BE2C (cell line): ENCODE data around the gene CDKN3.

Source experiments
- DNase-seq: peaks from one replicate; pipeline ENCODE4 v3.0.0-alpha.2; 2020
- H3K27me3 ChIP-seq: fragments of 250-450 bp; sonication (Bioruptor Pico); 2 replicates; pipeline ENCODE4 v1.5.1; 2020; ENCODE audit warnings: mild to moderate bottlenecking
- H3K36me3 ChIP-seq: fragments of 250-450 bp; sonication (Bioruptor Pico); 2 replicates; pipeline ENCODE4 v1.5.1; 2020; ENCODE audit warnings: mild to moderate bottlenecking
- H3K4me1 ChIP-seq: fragments of 250-450 bp; sonication (Bioruptor Pico); 2 replicates; pipeline ENCODE4 v1.5.1; 2020
- H3K4me3 ChIP-seq: 2 replicates; pipeline ENCODE4 v1.5.1; 2011; ENCODE audit warnings: low read depth, low read length
- H3K9me3 ChIP-seq: fragments of 250-450 bp; sonication (Bioruptor Pico); 2 replicates; pipeline ENCODE4 v1.5.1; 2020
- TF ChIP-seq, protein P1 (sequence below): IDR thresholded peaks from 2 replicates; pipeline ENCODE4 v1.5.1; 2012; ENCODE audit warnings: mild to moderate bottlenecking, low read depth, low read length

CDKN3 gene

DNA sequence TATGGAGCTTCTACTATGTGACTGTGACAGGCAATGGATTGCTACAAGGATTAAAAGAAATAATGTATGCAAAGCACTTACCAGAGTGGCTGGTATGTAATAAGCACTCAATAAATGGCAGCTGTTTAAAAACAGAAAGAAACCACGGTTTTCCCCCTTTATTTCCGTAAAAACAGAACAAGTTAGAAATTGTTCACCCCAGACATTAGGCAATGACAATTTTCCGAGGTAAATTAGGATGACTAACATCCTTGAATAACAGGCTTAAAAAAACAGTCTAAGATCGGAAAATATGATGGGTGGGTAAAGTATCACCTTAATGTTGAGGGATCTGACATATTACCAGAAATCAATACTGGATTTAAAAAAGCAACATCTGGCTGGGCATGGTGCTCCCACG is 65.2 kb downstream of the CDKN3 start:
- H3K9me3 ChIP-seq, result no peaks in the 10 kb centered on the region; the same call in 1 of the 2 replicates
- no peaks in the 10 kb centered on the region for H3K36me3 ChIP-seq
- no peak overlapping the region for H3K4me3 ChIP-seq
- TF ChIP-seq, protein P1, sequence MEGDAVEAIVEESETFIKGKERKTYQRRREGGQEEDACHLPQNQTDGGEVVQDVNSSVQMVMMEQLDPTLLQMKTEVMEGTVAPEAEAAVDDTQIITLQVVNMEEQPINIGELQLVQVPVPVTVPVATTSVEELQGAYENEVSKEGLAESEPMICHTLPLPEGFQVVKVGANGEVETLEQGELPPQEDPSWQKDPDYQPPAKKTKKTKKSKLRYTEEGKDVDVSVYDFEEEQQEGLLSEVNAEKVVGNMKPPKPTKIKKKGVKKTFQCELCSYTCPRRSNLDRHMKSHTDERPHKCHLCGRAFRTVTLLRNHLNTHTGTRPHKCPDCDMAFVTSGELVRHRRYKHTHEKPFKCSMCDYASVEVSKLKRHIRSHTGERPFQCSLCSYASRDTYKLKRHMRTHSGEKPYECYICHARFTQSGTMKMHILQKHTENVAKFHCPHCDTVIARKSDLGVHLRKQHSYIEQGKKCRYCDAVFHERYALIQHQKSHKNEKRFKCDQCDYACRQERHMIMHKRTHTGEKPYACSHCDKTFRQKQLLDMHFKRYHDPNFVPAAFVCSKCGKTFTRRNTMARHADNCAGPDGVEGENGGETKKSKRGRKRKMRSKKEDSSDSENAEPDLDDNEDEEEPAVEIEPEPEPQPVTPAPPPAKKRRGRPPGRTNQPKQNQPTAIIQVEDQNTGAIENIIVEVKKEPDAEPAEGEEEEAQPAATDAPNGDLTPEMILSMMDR, result no peak
- no peak for DNase-seq
- no peaks in the 10 kb centered on the region for H3K27me3 ChIP-seq
- H3K4me1 ChIP-seq, result no peaks in the 10 kb centered on the region; the same call in none of the 2 replicates

DNA sequence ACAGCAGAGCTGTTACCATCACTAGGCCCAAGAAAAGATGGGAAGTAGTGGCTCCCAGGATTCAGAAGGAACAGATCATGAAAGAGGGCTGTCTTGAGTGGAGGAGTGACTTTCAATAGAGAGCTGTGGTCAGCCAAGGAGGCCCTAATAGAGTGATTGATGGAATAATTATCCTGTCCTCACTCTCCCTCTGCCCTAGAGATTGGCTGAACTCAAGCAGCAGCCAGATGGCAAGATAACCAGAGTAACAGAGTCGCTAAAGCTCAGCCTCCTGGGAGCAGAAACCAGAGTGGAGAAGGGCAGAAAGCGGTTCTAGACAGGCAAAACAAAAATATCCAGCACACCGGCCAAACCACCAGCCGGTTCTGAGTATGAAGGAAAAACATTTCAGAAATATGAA is 68.8 kb downstream of the CDKN3 start:
- H3K4me3 ChIP-seq, result no peak overlapping the region; the same call in 1 of the 2 replicates
- TF ChIP-seq, protein P1, result no peak
- DNase-seq, result peak; percentile 48

DNA sequence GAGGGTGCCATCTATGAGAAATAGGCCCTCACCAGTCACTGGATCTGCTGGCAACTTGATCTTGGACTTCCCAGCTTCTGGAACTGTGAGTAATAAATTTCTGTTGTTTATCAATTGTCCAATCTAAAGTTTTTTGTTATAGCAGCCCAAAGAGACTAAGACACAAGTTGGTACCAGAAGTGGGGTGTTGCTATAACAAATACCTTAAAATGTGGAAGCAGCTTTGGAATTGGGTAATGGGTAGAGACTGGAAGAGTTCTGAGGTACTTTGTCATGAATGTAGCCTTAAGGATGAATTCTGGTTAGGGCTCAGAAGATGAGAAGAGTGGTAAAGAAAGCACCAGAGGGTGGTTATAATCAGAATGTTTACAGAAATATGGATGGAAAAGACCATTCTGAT is 70.5 kb downstream of the CDKN3 start:
- no peaks in the 10 kb centered on the region for H3K9me3 ChIP-seq
- no peaks in the 10 kb centered on the region for H3K36me3 ChIP-seq
- H3K4me1 ChIP-seq, result no peaks in the 10 kb centered on the region; the same call in none of the 2 replicates
- DNase-seq, result no peak
- H3K4me3 ChIP-seq, result no peak overlapping the region
- no peaks in the 10 kb centered on the region for H3K27me3 ChIP-seq
- TF ChIP-seq, protein P1, result no peak

More for the DNA sequence above, 68.8 kb downstream of the CDKN3 start:
- Histone ChIP-seq H3K27me3 (no peaks in the 10 kb centered on the region), H3K36me3 (no peaks in the 10 kb centered on the region), H3K9me3 (no peaks in the 10 kb centered on the region), H3K4me1 (no peaks in the 10 kb centered on the region; the same call in none of the 2 replicates)
